Uterus (tissue), 2 donors: ENCODE data around the gene SHISA9.

Experiments used
- POLR2A ChIP-seq, 2 donors: fragments of 450-650 bp; IDR thresholded peaks; one replicate each; pipeline ENCODE4 v1.6.1; 2016; ENCODE audit warnings: antibody characterized with exemption in 2 of 2, mild to moderate bottlenecking in 1 of 2, moderate library complexity in 1 of 2
- TF ChIP-seq, protein P1 (sequence below), 4 experiments: fragments of 200-600 bp in 2 of 4; fragments of 450-650 bp in 2 of 4; sonication (generic) in 2 of 4; IDR thresholded peaks; one replicate each; pipeline ENCODE4 v1.5.1; 2016 to 2019; ENCODE audit warnings: antibody characterized with exemption in 4 of 4, mild to moderate bottlenecking in 2 of 4, moderate library complexity in 1 of 4

DNA sequence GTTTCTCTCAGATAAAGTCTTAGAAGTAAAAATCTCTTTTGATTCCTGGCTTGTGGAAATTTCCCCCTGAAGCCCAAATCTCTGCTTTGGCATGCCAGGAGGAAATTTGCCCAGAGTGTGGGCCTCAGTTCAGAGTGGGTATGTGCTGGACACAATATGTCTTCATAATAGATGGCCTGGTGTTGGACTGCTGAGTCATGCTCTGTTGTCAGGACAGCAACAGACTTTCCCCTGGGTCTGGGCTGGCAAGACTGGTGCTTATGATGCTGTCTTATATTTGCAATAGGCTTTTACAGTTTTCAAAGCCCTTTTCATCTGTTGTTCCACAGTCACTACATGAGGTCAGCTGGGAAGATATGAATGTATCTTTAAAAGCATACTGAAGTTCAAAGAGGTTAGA, 57.0 kb downstream of the SHISA9 start:
- TF ChIP-seq POLR2A (IDR thresholded peaks at IDR 0.05): no peak
- TF ChIP-seq, protein P1, sequence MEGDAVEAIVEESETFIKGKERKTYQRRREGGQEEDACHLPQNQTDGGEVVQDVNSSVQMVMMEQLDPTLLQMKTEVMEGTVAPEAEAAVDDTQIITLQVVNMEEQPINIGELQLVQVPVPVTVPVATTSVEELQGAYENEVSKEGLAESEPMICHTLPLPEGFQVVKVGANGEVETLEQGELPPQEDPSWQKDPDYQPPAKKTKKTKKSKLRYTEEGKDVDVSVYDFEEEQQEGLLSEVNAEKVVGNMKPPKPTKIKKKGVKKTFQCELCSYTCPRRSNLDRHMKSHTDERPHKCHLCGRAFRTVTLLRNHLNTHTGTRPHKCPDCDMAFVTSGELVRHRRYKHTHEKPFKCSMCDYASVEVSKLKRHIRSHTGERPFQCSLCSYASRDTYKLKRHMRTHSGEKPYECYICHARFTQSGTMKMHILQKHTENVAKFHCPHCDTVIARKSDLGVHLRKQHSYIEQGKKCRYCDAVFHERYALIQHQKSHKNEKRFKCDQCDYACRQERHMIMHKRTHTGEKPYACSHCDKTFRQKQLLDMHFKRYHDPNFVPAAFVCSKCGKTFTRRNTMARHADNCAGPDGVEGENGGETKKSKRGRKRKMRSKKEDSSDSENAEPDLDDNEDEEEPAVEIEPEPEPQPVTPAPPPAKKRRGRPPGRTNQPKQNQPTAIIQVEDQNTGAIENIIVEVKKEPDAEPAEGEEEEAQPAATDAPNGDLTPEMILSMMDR (IDR thresholded peaks at IDR 0.05): no peak
